Uterus (tissue), 4 donors: Measurements from ENCODE around the gene HEXIM1. TPM values are rescaled to one million over a fixed set of nuclear protein-coding genes. Genes with fewer than 3 reads are reported as not detected.
"Not testable (repeated sequence)": the region's sequence is repeated elsewhere in the genome, so short reads cannot be mapped to it uniquely, and the experiment has no call there.

Experiments
- DNase-seq, 2 donors: peaks; one replicate each; pipeline ENCODE4 v3.0.0-alpha.2; 2019 to 2020
- H3K27ac ChIP-seq, 2 donors: fragments of 200-600 bp; sonication (generic); 1 replicate in 1 of 2; 2 replicates in 1 of 2; pipeline ENCODE4 v1.5.1; 2016 to 2018
- H3K27me3 ChIP-seq, 2 donors: fragments of 200-600 bp; sonication (generic); one replicate each; pipeline ENCODE4 v1.5.1; 2018 to 2019; ENCODE audit warnings: control low read depth in 1 of 2
- H3K36me3 ChIP-seq, 2 donors: fragments of 200-600 bp; sonication (generic); one replicate each; pipeline ENCODE4 v1.5.1; 2019; ENCODE audit warnings: control low read depth in 1 of 2
- H3K4me1 ChIP-seq, 2 donors: fragments of 200-600 bp; sonication (generic); one replicate each; pipeline ENCODE4 v1.5.1; 2018 to 2019; ENCODE audit warnings: control low read depth in 1 of 2
- H3K4me3 ChIP-seq, 2 donors: fragments of 200-600 bp; sonication (generic); 1 replicate in 1 of 2; 2 replicates in 1 of 2; pipeline ENCODE4 v1.5.1; 2018 to 2019; ENCODE audit warnings: mild to moderate bottlenecking in 1 of 2
- H3K9me3 ChIP-seq, 2 donors: fragments of 200-600 bp; sonication (generic); one replicate each; pipeline ENCODE4 v1.5.1; 2019; ENCODE audit warnings: control low read depth in 1 of 2
- POLR2A ChIP-seq, 2 donors: fragments of 450-650 bp; IDR thresholded peaks; one replicate each; pipeline ENCODE4 v1.6.1; 2016; ENCODE audit warnings: antibody characterized with exemption in 2 of 2, mild to moderate bottlenecking in 1 of 2, moderate library complexity in 1 of 2
- intact Hi-C: fragments of 100-400 bp; cut with DNase I; formaldehyde crosslinking; loops from one replicate; pipeline ENCODE4 v1.15.1; 2023; ENCODE audit warnings: low total_unique reads
- total RNA-seq, 4 donors: library from RNA; depleted of rRNA in 3 of 4; stranded (reverse); fragments of >200 nt in 3 of 4; gene quantifications; one replicate each; pipeline versions ENCODE4 v1.1.0 to v1.2.4, GENCODE V29; 2014 to 2023
- TF ChIP-seq, protein P1 (sequence below), 4 experiments: fragments of 200-600 bp in 2 of 4; fragments of 450-650 bp in 2 of 4; sonication (generic) in 2 of 4; IDR thresholded peaks; one replicate each; pipeline ENCODE4 v1.5.1; 2016 to 2019; ENCODE audit warnings: antibody characterized with exemption in 4 of 4, mild to moderate bottlenecking in 2 of 4, moderate library complexity in 1 of 4
- donor health status: DM: yes; HTN: yes; CAD: no.

HEXIM1 gene
- total RNA-seq, 4 donors from 2014 or later, result 23.8 to 60.6 (median 26.7) TPM

DNA sequence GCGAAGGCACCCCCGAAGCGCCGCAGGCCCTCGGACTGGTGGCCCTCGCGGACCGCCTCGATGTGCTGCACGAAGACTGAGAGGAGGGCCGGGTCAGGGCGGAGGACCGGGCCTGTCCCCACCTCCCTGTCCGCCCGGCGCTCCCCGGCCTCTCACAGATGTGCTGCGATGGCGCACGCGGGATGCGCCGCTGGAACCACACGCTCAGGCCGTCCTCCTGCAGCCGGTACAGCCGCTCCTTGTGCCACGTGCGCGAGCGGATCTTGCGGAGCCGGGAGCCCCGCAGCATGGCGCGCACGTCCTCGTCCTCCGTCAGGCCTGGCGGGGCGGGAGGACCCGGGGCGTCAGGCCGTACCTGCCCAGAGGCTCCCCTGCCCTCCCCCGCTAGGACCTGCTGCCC is 27.2 kb upstream of the HEXIM1 start:
- no peak for DNase-seq
- no peaks in the 10 kb centered on the region for H3K36me3 ChIP-seq
- intact Hi-C loops, result no loop called here

GRCh38 chr17:45123076-45123770 is 25.1 kb upstream of the HEXIM1 start:
- TF ChIP-seq POLR2A (IDR thresholded peaks at IDR 0.05), result no peak
- TF ChIP-seq, protein P1, sequence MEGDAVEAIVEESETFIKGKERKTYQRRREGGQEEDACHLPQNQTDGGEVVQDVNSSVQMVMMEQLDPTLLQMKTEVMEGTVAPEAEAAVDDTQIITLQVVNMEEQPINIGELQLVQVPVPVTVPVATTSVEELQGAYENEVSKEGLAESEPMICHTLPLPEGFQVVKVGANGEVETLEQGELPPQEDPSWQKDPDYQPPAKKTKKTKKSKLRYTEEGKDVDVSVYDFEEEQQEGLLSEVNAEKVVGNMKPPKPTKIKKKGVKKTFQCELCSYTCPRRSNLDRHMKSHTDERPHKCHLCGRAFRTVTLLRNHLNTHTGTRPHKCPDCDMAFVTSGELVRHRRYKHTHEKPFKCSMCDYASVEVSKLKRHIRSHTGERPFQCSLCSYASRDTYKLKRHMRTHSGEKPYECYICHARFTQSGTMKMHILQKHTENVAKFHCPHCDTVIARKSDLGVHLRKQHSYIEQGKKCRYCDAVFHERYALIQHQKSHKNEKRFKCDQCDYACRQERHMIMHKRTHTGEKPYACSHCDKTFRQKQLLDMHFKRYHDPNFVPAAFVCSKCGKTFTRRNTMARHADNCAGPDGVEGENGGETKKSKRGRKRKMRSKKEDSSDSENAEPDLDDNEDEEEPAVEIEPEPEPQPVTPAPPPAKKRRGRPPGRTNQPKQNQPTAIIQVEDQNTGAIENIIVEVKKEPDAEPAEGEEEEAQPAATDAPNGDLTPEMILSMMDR (IDR thresholded peaks at IDR 0.05), result no peak

More for the DNA sequence above, 27.2 kb upstream of the HEXIM1 start:
- TF ChIP-seq, protein P1 (IDR thresholded peaks at IDR 0.05), result no peak
- TF ChIP-seq POLR2A (IDR thresholded peaks at IDR 0.05), result no peak
- no peak overlapping the region for H3K27ac ChIP-seq
- H3K27me3 ChIP-seq, result no peaks in the 10 kb centered on the region
- peaks cover 0 to 10% of the 10 kb centered on the region in 2 donors for H3K4me1 ChIP-seq
- no peak overlapping the region for H3K4me3 ChIP-seq
- H3K9me3 ChIP-seq, result no peaks in the 10 kb centered on the region

DNA sequence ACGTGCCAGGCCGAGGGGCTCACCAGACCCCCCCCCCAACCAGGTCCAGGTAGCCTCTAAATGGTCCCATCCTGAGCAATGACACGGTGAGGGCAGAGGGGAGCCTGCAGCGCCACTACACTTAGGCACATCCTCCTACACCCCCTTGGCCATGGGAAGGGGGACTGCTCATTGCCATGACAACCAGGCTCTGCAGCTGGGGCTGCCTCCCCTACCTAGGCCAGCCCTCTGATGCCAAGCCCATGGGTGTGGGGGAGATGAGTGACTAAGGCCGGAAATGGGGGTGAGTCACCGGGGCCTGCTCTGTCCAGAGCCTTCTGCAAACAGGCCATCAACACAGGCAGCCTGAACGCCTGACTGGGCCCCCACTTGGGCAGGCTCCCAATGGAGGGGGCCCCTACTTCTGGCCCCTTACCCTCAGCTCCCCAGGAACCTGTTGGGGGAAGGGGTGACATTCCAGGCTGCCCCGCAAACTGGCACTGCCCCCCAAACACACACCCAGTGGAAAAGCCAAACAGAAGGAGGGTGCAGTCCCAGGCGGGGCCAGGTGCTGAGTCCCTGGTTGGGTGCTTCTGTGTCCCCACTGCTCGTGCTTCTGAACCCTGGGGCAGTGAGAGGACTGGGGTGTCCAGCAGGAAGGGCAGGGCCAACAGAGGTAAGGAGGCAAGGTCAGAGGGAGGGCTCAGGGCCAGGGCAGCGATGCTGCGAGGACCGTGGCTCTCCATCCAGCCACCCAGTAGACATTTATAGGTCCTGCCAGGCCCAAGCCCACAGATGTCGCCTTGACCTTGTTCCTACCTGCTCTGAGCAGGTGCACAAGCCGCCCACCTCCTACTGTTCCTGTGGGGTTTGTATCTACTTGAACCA is 24.1 kb upstream of the HEXIM1 start:
- Histone ChIP-seq H3K4me3 (no peak overlapping the region), H3K27me3 (no peaks in the 10 kb centered on the region), H3K4me1 (peaks cover 5 to 22% of the 10 kb centered on the region in 2 donors), H3K9me3 (no peaks in the 10 kb centered on the region), H3K27ac (peak overlapping the region; percentile 68 to 88), H3K36me3 (no peaks in the 10 kb centered on the region)
- DNase-seq, result peak; percentile 81 to 89
- no peak for TF ChIP-seq POLR2A (IDR thresholded peaks at IDR 0.05)
- TF ChIP-seq, protein P1 (IDR thresholded peaks at IDR 0.05), result no peak
- intact Hi-C loops, result no loop called here

More at GRCh38 chr17:45123076-45123770, 25.1 kb upstream of the HEXIM1 start:
- H3K36me3 ChIP-seq, result no peaks in the 10 kb centered on the region
- H3K27ac ChIP-seq, result peak overlapping the region; percentile 68 to 88
- no peak for DNase-seq
- H3K27me3 ChIP-seq, result no peaks in the 10 kb centered on the region
- no peak overlapping the region for H3K4me3 ChIP-seq
- H3K9me3 ChIP-seq, result no peaks in the 10 kb centered on the region
- peaks cover 1 to 19% of the 10 kb centered on the region in 2 donors for H3K4me1 ChIP-seq
- intact Hi-C loops, result no loop called here

GRCh38 chr17:45124797-45125122 is 23.5 kb upstream of the HEXIM1 start:
- peaks cover 5 to 22% of the 10 kb centered on the region in 2 donors for H3K4me1 ChIP-seq
- DNase-seq, H3K4me3 ChIP-seq, intact Hi-C loops, H3K27me3 ChIP-seq, H3K9me3 ChIP-seq, H3K36me3 ChIP-seq: not testable (repeated sequence)
- peak overlapping the region; percentile 68 to 88 for H3K27ac ChIP-seq

- TF ChIP-seq, protein P1 (IDR thresholded peaks at IDR 0.05), result no peak
- no peak for TF ChIP-seq POLR2A (IDR thresholded peaks at IDR 0.05)
- peaks cover 5 to 22% of the 10 kb centered on the region in 2 donors for H3K4me1 ChIP-seq
- intact Hi-C loops, result no loop called here
These were observed 22.8 kb upstream of the HEXIM1 start for GRCh38 chr17:45125509-45125908.

More at GRCh38 chr17:45125509-45125908, 22.8 kb upstream of the HEXIM1 start:
- no peak overlapping the region for H3K27ac ChIP-seq
- H3K4me3 ChIP-seq, result no peak overlapping the region
- no peaks in the 10 kb centered on the region for H3K36me3 ChIP-seq
- no peaks in the 10 kb centered on the region for H3K27me3 ChIP-seq
- no peak for DNase-seq
- H3K9me3 ChIP-seq, result no peaks in the 10 kb centered on the region
